ENCODE measurements around the gene ENG. TPM values are rescaled to one million over a fixed set of nuclear protein-coding genes. Genes with fewer than 3 reads are reported as not detected.

The ENG gene
- total and polyA plus RNA-seq, 2 of the 4 experiments (the other 2 are of a cell fraction), result 3.6 to 83.3 TPM

GRCh38 chr9:127887792-127888191 is 33.3 kb upstream of the ENG start:
- no peak overlapping the region for H2AFZ ChIP-seq (replicated peaks; ENCODE audit: low read length, poor library complexity)
- no peak for DNase-seq
- no peaks in the 10 kb centered on the region for H3K27me3 ChIP-seq (ENCODE audit: control insufficient read depth, insufficient read depth, low read length)
- peaks cover 58% of the 10 kb centered on the region for H3K36me3 ChIP-seq (ENCODE audit: control insufficient read depth, insufficient read depth, low read length)
- no CpG with 5 or more reads among the region's 2 CpGs for WGBS, 2 experiments (ENCODE audit: extremely low coverage in 2 of 2, insufficient read length in 1 of 2)
- no peak overlapping the region for H2BK5ac ChIP-seq (ENCODE audit: low read depth, low read length, poor library complexity, severe bottlenecking)
- no peak overlapping the region for H3K23ac ChIP-seq (ENCODE audit: low read depth, low read length)
- H3K4me1 ChIP-seq (ENCODE audit: control insufficient read depth, insufficient read depth, low read length), result peaks cover 4% of the 10 kb centered on the region
- H4K5ac ChIP-seq (ENCODE audit: low read depth, low read length), result no peak overlapping the region
- no peak overlapping the region for H2BK20ac ChIP-seq (ENCODE audit: low read depth, low read length)
- no peak overlapping the region for H3K4me2 ChIP-seq (ENCODE audit: low read depth, low read length)
- H3K14ac ChIP-seq (replicated peaks; ENCODE audit: low read depth, low read length), result no peak overlapping the region
- H3K9ac ChIP-seq (ENCODE audit: low read depth, low read length), result no peak overlapping the region
- in situ Hi-C loops (cut with MboI; ENCODE audit: low sequenced_read_pairs), result no loop called here
- H4K91ac ChIP-seq (ENCODE audit: insufficient read depth, low read depth, low read length), result no peak overlapping the region
- H3K9me3 ChIP-seq (ENCODE audit: control insufficient read depth, insufficient read depth, low read length), result peaks cover 2% of the 10 kb centered on the region
- no peak overlapping the region for H3K27ac ChIP-seq (ENCODE audit: insufficient read depth, low read length)
- H2AK9ac ChIP-seq (replicated peaks; ENCODE audit: low read depth, low read length, poor library complexity), result no peak overlapping the region
- TF ChIP-seq CEBPB (IDR thresholded peaks at IDR 0.05; ENCODE audit: low read depth, low read length), result no peak
- no peak for TF ChIP-seq MAFK (IDR thresholded peaks at IDR 0.05; ENCODE audit: low read depth, low read length)
- no peak for TF ChIP-seq SMC3 (IDR thresholded peaks at IDR 0.05; ENCODE audit: low read depth, low read length)
- 0 out of 2 replicates have a peak, but pooled peaks have one; percentile 14 for TF ChIP-seq CTCF (conservative IDR thresholded peaks at IDR 0.05; ENCODE audit: low read depth, low read length)
- no peak for TF ChIP-seq RCOR1 (IDR thresholded peaks at IDR 0.05; ENCODE audit: insufficient replicate concordance, low read length)
- TF ChIP-seq MXI1 (IDR thresholded peaks at IDR 0.05; ENCODE audit: borderline replicate concordance, low read depth, low read length), result no peak
- peak; percentile 20; the same call in 1 of the 2 replicates for TF ChIP-seq RAD21 (IDR thresholded peaks at IDR 0.05; ENCODE audit: low read length)
- no peak for TF ChIP-seq NFE2L2 (IDR thresholded peaks at IDR 0.05; ENCODE audit: low read depth, low read length)
- no peak for TF ChIP-seq MAZ (IDR thresholded peaks at IDR 0.05; ENCODE audit: borderline replicate concordance, low read depth, low read length)
- no peak for TF ChIP-seq USF2 (IDR thresholded peaks at IDR 0.05; ENCODE audit: low read depth, low read length)
- TF ChIP-seq RFX5 (IDR thresholded peaks at IDR 0.05; ENCODE audit: low read depth, low read length), result no peak
- no peak overlapping the region for H4K8ac ChIP-seq (ENCODE audit: low read depth in 2 of 2, low read length in 2 of 2)
- ATAC-seq (ENCODE audit: low read depth), result no peak
- CTCF ChIA-PET, result no interaction called here
- BruUV-seq (replicated peaks), result no TSS peak
- H3K56ac ChIP-seq (ENCODE audit: extremely low read depth, insufficient read depth, low read length), result no peak overlapping the region
- no peak overlapping the region for H2BK15ac ChIP-seq (ENCODE audit: low read depth, low read length)
- POLR2A ChIA-PET (ENCODE audit: unreplicated experiment), result no interaction called here
- peaks cover 11% of the 10 kb centered on the region for H3K9me1 ChIP-seq (ENCODE audit: insufficient read depth, low read length)
- no peak overlapping the region for H3K4ac ChIP-seq (ENCODE audit: low read depth, low read length)
- H3K79me1 ChIP-seq (ENCODE audit: low read depth in 1 of 2, low read length in 2 of 2), result peaks cover 0 to 37% of the 10 kb centered on the region in 2 experiments; a peak in 3 of 4 replicates
- H2AK5ac ChIP-seq (ENCODE audit: low read depth, low read length), result no peak overlapping the region
- H3K18ac ChIP-seq (ENCODE audit: low read depth, low read length), result no peak overlapping the region
- H3K4me3 ChIP-seq (ENCODE audit: insufficient read depth, low read depth, low read length), result no peak overlapping the region
- H4K20me1 ChIP-seq (ENCODE audit: insufficient read depth, low read length), result peaks cover 16% of the 10 kb centered on the region; the same call in 1 of the 2 replicates
- H2BK120ac ChIP-seq (ENCODE audit: low read depth, low read length), result no peak overlapping the region
- dilution Hi-C loops (cut with HindIII; ENCODE audit: low sequenced_read_pairs, unreplicated experiment), result no loop called here
- intact Hi-C loops (cut with micrococcal nuclease), result no loop called here
